HG03558 (cell line): ENCODE data around the gene AQP12B.

Source experiments
- ATAC-seq: cut with Tn5 transposase; IDR thresholded peaks from one replicate; pipeline ENCODE4 v1.9.1; 2021; ENCODE audit warnings: moderate number of reproducible peaks; ENCODE audit not compliant: unreplicated experiment; ENCODE audit errors: extremely low read depth

AQP12B gene

DNA sequence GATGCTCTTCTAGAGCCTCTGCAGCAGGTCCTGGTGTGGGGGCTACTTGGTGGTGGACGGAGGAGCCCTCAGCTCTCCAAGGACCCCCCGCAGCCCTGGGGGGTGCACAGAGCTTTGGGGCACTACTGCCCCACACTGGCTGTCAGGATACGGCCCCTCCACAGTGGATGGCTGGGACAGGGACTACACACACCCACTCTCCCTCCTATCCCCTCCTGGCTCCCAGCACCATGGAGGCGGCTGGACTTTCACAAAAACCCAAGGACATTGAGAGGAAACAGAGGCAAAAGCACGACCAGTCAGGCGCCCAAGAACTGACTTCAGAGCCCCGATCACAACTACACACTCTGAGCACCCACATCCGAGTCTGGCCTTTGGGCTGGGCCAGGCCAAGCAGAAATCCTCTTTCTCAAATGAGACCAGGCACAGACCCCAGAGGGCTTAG lies 44.8 kb downstream of the AQP12B start:
- ATAC-seq: no peak

DNA sequence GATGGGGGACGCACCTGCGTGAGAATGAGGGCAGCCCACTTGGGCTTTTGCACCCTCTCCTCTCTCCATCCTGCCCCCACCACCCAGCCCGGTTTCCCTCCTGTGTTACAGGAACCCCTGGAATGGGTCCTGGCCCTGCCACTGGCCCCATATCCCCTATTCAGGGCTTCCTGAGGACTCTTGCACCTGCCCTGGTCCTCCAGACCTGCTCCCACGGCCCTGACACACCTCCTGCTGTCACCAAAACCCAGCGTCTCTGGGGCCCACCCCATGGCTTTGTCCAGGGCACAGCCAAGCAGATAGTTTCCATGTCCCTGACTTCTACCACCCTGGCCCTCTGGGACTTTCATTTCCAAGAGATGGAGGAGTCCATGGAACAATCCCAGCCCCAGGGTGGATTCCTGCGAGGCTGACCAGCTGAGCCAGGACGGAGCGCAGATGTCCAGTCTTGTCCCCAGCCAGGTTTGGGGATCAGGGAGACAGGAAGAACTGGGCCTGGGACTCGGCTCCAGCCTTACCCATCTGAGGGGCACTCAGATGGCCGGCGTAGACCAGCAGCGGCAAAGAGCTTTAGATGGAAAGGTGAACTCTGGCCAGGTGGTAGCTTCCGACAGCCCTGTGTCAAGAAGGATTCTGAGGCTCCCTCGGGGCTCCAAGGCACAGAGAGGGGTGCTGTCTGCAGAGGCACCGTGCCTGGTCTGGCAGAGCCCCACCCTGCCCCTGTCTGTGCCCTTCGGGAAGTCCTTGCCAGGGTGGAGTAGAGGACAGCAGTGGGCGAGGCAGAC lies 45.4 kb downstream of the AQP12B start:
- ATAC-seq: no peak

DNA sequence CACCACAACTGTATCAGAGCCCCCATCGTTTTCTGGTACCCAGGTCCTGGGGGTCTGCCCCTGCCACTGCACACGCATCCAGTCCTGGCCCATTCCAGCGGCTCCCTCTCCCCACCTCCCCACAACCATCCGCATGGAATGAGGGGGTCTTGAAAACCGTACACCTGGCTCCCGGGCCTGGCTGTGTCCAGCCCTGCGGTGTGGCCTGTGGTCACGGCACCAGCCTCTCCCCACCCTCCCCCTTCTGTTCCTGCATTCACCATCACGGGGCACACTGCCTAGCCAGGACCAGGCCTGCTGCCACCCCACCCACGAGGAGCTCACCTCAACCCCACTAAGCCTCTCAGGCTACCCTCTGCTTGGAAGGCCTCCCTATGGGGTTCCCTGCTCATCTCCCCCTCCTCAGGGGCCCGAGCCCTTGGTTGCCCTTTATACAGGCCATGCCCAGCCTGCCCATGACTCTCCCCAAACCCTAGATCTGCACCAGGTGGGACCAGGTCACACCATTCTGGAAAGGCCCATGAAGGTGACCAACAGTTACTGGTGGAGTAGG lies 46.0 kb downstream of the AQP12B start:
- ATAC-seq: no peak

DNA sequence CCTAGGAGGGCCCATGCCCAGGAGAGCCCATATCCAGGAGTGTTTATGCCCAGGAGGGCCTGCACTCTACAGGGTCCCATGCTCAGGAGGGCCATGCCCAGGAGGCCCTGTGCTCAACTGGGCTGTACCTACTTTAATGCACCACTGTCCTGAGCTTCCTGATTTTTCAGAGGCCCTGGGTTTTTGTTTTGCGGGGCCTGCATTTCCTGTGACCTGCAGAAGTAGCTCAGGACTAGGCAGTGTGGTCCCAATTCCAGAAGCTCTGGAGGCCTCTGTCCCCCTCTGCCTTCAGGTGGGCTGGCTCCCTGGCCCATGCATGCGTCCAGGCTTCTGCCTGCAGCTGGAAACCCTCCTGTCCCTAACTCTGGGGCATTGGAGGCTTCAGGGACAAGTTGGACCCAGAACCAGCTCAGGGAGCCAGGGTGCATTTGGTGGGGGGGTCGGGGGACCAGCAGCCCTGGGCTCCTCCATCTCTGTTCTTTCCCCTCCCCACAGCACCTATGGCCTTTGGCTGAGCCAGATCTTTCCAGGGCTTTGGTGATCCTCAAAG lies 46.6 kb downstream of the AQP12B start:
- no peak for ATAC-seq

DNA sequence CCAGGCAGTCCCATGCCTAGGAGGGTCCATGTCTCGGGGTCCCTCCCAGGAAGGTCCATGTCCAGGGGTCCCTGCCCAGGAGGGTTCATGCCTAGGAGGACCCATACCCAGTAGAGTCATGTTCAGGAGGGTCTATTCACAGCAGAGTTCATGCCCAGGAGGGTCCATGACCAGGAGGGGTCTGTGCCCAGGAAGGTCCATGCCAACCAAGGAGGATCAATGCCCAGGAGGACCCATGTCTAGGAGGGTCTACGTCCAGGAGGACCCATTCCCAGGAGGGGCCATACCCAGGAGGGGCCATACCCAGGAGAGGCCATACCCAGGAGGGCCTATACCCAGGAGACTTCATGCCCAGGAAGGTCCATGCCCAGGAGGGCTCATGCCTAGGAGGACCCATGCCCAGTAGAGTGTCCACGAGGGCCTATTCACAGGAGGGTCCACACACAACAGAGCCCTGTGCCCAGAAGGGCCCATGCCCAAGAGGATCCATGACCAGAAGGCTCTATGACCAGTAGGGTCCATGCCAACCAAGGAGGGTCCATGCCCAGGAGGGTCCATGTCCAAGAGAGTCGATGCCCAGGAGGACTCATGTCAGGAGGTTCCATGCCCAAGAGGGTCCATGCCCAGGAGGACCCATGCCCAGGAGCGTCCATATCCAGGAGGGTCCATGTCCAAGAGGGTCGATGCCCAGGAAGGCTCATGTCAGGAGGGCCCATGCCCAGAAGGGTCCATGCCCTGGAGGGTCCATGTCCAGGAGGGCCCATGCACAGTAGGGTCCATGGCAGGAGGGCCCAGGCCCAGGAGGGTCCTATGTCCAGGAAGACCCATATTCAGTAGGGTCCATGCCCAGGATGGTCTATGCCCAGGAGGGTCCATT lies 47.3 kb downstream of the AQP12B start:
- ATAC-seq: no peak

DNA sequence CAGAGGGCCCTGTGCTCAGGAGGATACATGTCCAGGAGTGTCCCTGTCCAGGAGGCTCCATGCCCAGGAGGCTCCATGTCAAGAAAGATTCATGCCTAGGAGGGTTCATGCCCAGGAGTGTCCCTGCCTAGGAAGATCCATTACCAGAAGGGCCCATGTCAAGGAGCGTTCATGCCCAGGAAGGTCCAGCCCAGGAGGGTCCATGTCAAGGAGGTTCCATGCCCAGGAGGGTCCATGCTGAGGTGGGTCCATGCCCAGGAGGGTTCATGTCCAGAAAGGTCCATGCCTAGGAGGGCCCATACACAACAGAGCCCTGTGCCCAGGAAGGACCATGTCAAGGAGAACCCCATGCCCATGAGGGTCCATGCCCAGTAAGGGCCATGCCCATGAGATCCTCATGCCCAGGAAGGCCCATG lies 50.4 kb downstream of the AQP12B start:
- no peak for ATAC-seq

DNA sequence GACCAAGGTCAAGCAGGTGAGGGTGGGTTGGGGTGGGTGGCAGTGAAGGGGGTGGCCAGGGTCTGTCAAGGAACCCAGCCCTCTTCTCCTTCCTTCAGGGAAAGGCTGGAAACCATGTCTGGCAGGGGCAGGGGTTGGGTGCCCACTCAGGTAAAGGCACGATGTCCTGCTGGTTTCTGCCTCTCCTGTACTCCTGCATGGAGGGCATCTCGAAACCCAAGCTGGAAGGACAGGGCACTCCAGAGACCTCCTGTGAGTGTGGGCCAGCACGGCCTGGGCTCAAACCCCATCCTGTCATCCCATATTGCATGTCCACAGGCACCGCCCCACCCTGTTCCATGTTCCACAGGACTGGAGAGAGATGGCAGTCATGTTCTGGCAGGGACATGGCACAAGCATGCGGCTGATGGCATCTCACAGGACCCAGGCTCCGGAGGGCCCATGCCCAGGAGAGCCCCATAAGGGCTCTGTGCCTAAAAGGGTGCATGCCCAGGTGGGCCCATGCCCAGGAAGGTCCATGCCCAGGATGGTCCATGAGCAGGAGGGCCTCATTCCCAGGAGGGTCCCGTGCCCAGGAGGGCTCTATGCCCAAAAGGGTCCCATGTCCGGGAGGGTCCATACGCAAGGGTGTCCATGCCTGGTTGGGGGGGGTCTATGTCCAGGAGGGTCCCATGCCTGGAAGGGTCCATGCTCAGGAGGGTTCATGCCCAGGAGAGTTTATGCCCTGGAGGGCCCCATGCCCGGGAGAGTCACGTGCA lies 51.0 kb downstream of the AQP12B start:
- ATAC-seq: no peak

DNA sequence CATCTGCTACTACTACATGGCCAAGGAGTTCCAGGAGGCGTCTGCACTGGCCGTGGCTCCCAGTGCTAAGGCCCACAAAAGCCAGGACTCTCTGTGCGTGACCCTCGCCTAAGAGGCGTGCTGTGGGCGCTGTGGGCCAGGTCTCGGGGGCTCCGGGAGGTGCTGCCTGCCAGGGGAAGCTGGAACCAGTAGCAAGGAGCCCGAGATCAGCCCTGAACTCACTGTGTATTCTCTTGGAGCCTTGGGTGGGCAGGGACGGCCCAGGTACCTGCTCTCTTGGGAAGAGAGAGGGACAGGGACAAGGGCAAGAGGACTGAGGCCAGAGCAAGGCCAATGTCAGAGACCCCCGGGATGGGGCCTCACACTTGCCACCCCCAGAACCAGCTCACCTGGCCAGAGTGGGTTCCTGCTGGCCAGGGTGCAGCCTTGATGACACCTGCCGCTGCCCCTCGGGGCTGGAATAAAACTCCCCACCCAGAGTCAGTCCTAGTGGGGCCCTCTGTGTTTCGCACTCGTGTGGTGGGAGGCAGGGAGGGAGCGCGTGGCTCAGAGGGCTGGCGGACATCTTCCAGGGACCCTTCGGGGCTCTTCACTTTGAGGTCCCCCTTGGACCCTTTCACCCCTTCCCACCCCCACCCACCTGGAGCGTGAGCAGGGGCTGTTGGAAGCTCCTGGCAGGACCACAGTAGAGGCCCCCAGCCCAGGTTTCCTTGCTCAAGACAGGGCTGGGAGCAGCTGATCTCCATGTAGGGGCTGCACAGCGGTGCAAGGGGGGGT lies 51.7 kb downstream of the AQP12B start:
- no peak for ATAC-seq

DNA sequence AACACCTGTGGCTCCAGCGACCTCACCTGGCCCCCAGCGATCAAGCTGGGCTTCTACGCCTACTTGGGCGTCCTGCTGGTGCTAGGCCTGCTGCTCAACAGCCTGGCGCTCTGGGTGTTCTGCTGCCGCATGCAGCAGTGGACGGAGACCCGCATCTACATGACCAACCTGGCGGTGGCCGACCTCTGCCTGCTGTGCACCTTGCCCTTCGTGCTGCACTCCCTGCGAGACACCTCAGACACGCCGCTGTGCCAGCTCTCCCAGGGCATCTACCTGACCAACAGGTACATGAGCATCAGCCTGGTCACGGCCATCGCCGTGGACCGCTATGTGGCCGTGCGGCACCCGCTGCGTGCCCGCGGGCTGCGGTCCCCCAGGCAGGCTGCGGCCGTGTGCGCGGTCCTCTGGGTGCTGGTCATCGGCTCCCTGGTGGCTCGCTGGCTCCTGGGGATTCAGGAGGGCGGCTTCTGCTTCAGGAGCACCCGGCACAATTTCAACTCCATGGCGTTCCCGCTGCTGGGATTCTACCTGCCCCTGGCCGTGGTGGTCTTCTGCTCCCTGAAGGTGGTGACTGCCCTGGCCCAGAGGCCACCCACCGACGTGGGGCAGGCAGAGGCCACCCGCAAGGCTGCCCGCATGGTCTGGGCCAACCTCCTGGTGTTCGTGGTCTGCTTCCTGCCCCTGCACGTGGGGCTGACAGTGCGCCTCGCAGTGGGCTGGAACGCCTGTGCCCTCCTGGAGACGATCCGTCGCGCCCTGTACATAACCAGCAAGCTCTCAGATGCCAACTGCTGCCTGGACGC lies 52.5 kb downstream of the AQP12B start:
- no peak for ATAC-seq

DNA sequence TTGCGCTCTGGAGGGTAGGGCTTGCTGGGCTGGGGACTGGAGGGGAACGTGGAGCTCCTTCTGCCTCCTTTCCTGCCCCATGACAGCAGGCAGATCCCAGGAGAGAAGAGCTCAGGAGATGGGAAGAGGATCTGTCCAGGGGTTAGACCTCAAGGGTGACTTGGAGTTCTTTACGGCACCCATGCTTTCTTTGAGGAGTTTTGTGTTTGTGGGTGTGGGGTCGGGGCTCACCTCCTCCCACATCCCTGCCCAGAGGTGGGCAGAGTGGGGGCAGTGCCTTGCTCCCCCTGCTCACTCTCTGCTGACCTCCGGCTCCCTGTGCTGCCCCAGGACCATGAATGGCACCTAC lies 53.1 kb downstream of the AQP12B start:
- ATAC-seq: no peak

DNA sequence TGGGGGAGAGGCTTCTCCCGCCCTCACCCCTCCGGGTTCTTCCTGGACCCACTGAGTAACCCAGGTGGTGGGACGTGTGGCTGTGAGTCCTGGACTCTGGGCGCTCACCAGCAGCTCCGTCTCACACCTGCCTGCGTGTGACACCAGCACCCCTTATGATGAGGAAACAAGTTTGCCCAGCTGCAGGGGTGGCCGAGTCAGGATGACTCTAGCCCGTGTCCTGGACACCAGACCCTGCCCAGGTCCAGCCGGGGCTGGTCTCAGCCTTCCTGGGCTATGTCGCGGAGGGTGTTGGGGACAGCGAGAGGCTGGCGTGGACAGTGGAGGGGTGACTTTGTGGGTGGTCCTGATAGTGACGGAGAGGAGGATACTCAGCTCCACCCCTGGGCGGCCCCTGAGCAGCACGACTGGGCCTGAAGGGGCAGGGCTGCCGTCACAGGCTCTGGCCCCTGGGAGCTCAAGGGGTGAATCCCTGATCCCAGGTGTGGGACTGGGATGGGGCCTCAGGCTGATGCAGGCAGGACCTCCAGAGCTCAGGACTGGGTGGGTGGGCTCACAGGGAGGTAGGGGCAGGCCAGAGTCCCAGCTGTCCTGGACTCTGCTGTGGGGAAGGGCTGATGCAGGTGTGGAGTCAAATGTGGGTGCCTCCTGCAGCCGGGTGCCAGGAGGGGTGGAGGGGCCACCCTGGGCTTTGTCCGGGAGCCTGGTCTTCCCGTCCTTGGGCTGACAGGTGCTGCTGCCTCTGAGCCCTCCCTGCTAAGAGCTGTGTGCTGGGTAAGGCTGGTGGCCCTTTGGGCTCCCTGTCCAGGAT lies 53.7 kb downstream of the AQP12B start:
- no peak for ATAC-seq

DNA sequence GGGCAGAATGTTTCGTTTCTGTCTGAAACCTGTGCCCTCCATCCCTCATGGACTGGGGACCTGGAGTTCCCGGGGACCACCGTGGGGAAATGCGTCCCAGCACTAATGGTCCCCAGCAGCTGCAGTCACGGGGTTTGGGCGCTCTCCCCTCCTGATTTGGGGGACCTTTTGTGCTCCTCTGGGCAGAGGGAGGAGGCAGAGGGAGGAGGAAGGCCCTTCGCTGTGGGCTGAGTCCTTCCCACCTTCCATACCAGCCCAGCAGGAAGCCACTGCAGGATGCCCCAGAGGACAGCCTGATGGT lies 54.2 kb downstream of the AQP12B start:
- ATAC-seq: no peak

DNA sequence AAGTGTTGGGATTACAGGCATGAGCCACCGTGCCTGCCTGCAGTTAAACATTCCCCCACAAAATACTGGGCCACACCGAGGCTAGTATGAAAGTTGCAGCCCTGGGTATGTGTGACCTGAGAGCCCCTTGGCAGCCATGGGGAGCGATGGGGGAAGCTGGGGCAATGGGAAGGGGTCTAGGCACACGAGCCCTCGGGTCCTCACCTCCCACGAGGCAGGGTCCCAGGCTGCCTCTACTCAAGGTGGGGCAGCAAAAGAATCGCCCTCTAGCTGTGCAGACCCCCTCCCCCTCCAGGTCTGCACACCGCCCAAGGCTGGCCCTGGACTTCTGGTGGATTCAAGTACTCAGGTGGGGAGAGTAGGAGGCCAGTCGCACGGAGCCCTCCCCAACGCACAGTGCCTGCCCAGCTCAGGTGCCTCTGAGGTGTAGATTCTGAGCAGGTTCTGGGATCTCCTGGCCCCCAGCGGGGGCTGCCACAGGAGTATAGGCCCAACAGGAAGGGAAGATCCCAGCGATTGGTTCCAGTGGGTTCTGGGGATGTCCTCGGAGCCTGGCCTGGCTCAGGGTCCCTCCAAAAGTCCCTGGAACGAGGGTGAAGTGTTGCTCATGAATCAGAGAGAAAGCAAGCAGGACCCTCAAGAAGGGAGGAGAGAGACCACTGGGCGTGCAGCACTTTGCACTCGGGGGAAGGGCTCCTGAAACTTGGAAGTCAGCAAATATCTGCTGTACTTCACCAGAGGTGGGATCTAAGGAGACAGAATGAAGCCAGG lies 54.8 kb downstream of the AQP12B start:
- no peak for ATAC-seq

DNA sequence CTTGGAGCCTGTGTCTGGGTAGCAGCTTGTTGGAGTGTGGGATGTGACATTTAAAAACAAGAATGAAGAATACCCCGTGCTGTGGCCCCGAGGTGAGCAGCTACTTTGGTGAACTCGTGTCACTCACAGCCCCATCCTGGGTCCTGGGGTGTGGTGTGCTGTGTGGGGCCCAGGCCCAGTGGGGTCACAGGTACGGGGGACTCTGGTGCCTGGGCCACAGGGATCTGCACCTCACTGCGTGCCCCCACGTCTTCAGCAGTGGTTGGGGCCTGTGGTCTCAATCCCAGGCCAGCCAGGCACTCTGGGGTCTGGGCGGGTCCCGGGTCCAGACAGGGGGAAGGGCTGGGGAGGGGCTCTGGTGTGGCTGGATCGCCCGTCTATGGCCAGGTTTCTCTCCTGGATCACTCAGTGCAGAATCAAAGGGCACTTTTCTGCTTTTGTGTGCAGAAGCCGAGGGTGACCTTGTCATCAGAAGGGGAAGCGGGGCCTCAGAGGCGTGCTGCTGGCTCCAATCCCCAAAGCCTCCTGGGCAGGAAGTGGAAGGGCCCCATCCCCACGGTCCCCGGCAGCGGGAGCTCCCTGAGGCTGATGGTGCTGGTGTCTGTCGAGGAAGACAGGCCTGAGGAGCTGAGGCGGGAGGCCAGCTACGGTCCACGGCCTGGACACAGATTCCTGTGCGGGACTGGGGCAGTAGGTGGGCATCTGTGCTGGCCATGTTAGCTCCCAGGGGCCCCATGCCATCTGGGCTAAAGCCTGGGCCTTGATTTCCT lies 56.0 kb downstream of the AQP12B start:
- no peak for ATAC-seq
